Endothelial cell (in vitro differentiated cells): ENCODE results near the gene PLA2G4D. TPM values are rescaled to one million over a fixed set of nuclear protein-coding genes. Genes with fewer than 3 reads are reported as not detected.

Experiments
- DNase-seq: peaks from one replicate; pipeline ENCODE4 v3.0.0; 2021; ENCODE audit warnings: low spot score
- H3K27ac Mint-ChIP-seq: one replicate; pipeline ENCODE4 v1.8.0; 2021; ENCODE audit warnings: mixed read lengths, inconsistent platforms; ENCODE audit not compliant: unreplicated experiment
- H3K27me3 Mint-ChIP-seq: one replicate; pipeline ENCODE4 v1.8.0; 2021; ENCODE audit warnings: mild to moderate bottlenecking, moderate library complexity, mixed read lengths, inconsistent platforms; ENCODE audit not compliant: unreplicated experiment
- H3K36me3 Mint-ChIP-seq: one replicate; pipeline ENCODE4 v1.8.0; 2021; ENCODE audit warnings: mild to moderate bottlenecking, low read depth, mixed read lengths, inconsistent platforms; ENCODE audit not compliant: unreplicated experiment
- H3K4me1 Mint-ChIP-seq: one replicate; pipeline ENCODE4 v1.8.0; 2021; ENCODE audit warnings: mild to moderate bottlenecking, mixed read lengths, inconsistent platforms; ENCODE audit not compliant: unreplicated experiment
- H3K4me3 Mint-ChIP-seq: one replicate; pipeline ENCODE4 v1.8.0; 2021; ENCODE audit warnings: mild to moderate bottlenecking, mixed read lengths, inconsistent platforms; ENCODE audit not compliant: unreplicated experiment
- H3K9me3 Mint-ChIP-seq: one replicate; pipeline ENCODE4 v1.8.0; 2021; ENCODE audit warnings: mixed read lengths, inconsistent platforms; ENCODE audit not compliant: unreplicated experiment
- total RNA-seq: library from RNA; stranded (reverse); fragmentation: NEBNext Ultra II Directional; extraction: Animal tissue kit (Norgen Biotek cat#: 25700); gene quantifications from one replicate; pipeline ENCODE4 v1.2.1, GENCODE V29; 2021; ENCODE audit not compliant: unreplicated experiment
- TF ChIP-seq, protein P1 (sequence below): fragments of 200-600 bp; sonication (generic); IDR thresholded peaks from one replicate; pipeline ENCODE4 v1.5.0; 2021; ENCODE audit warnings: antibody characterized with exemption; ENCODE audit not compliant: unreplicated experiment

Gene PLA2G4D
- total RNA-seq, 1 donor from 2014 or later = not detected

DNA sequence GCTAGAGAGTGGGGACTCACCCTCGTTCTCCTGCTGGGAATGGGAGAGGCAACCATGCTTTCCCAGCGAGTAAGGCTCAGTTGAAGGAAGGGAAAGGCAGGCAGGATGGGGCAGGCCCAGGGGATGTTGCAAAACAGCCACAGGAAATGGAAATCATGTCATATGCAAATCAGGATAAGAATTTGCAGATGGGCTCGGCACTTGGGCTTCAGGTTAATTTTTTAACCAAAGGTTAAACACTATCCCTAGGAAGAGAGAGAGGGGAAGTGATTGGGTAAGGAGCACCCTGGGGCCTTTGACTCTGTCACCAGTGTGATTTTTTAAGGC lies 59.0 kb downstream of the PLA2G4D start:
- no peaks in the 10 kb centered on the region for H3K9me3 Mint-ChIP-seq
- no peak for DNase-seq

DNA sequence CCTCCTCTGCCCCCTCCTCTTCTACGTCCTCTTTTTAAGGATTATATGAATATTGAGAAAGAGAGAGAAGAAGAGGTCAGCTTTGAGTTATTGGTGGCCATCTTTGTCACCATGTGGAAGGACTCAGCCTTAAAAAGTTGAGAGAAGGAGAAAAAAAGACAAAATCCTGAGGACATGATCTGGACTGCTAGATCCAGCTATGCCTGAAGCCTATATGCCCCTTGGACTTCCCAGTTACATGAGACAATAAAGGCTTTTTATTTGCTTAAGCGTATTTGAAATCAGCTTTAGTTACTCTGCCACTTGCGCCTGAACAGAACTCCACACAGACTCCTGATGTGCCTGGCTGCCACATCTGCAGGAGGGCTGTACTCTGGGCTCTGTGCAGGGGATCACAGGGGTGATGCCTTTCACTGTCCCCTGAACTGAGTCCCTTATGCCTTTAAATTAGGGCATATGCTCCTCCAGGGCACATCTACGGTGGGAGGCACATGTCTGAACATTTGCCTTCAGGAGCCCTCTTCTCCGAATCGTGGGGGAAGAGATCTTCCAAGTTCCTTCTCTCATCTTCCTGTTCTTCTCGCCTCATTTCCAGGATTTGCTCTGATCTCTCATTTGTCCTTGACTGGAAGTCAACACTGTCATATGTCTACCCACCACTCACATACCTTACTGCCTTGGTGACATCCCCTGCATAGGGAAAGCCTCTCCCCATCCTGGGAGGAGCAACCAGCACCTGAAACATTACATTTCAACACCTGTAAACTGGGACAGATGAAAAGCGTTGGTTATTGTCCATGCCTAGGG lies 59.5 kb downstream of the PLA2G4D start:
- H3K4me3 Mint-ChIP-seq = no peak overlapping the region
- DNase-seq = no peak
- TF ChIP-seq, protein P1, sequence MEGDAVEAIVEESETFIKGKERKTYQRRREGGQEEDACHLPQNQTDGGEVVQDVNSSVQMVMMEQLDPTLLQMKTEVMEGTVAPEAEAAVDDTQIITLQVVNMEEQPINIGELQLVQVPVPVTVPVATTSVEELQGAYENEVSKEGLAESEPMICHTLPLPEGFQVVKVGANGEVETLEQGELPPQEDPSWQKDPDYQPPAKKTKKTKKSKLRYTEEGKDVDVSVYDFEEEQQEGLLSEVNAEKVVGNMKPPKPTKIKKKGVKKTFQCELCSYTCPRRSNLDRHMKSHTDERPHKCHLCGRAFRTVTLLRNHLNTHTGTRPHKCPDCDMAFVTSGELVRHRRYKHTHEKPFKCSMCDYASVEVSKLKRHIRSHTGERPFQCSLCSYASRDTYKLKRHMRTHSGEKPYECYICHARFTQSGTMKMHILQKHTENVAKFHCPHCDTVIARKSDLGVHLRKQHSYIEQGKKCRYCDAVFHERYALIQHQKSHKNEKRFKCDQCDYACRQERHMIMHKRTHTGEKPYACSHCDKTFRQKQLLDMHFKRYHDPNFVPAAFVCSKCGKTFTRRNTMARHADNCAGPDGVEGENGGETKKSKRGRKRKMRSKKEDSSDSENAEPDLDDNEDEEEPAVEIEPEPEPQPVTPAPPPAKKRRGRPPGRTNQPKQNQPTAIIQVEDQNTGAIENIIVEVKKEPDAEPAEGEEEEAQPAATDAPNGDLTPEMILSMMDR = no peak
- no peak overlapping the region for H3K27ac Mint-ChIP-seq
- H3K4me1 Mint-ChIP-seq = peaks cover 7% of the 10 kb centered on the region
- H3K36me3 Mint-ChIP-seq = no peaks in the 10 kb centered on the region
- no peaks in the 10 kb centered on the region for H3K9me3 Mint-ChIP-seq
- H3K27me3 Mint-ChIP-seq = peaks cover 3% of the 10 kb centered on the region

More for the DNA sequence above, 59.0 kb downstream of the PLA2G4D start:
- TF ChIP-seq, protein P1 = no peak
- H3K27ac Mint-ChIP-seq = no peak overlapping the region
- H3K4me1 Mint-ChIP-seq = peaks cover 7% of the 10 kb centered on the region
- no peak overlapping the region for H3K4me3 Mint-ChIP-seq
- peaks cover 3% of the 10 kb centered on the region for H3K27me3 Mint-ChIP-seq
- H3K36me3 Mint-ChIP-seq = no peaks in the 10 kb centered on the region

DNA sequence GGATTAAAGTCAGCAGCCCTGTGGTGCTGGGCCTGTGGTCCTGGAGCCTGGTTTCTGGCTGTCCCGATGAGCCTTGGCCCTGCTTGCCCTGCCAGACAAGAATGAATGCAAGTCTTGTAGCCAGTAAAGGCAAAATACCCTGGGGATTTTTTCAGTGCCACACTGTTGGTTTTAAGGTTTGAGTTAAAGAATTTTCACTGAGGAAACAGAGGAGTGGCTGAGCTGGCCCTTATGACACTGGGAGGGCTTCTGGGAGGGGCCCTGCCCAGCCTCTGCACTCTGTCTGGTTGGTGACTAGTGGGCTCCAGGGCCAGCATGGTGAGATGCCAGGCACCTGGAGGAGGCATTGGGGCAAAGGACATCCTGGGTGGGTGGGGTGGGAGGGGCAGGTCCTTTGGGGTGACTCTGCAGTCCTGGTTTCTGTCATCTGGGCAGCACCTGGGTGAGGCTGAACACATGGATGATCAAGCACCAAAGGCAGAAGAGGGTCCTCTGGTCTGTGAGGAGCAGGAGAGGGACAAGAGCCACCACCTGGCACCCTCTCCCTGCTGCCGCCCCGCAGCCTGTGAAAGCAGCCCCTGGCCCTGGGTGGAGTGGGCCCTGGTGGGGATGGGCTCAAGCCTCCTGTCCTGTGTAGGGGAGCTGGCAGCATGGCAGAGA lies 61.0 kb downstream of the PLA2G4D start:
- Mint-ChIP-seq H3K4me1 (peaks cover 7% of the 10 kb centered on the region), H3K27me3 (peaks cover 3% of the 10 kb centered on the region), H3K9me3 (no peaks in the 10 kb centered on the region), H3K4me3 (no peak overlapping the region), H3K27ac (no peak overlapping the region), H3K36me3 (no peaks in the 10 kb centered on the region)
- TF ChIP-seq, protein P1 = no peak
- no peak for DNase-seq

DNA sequence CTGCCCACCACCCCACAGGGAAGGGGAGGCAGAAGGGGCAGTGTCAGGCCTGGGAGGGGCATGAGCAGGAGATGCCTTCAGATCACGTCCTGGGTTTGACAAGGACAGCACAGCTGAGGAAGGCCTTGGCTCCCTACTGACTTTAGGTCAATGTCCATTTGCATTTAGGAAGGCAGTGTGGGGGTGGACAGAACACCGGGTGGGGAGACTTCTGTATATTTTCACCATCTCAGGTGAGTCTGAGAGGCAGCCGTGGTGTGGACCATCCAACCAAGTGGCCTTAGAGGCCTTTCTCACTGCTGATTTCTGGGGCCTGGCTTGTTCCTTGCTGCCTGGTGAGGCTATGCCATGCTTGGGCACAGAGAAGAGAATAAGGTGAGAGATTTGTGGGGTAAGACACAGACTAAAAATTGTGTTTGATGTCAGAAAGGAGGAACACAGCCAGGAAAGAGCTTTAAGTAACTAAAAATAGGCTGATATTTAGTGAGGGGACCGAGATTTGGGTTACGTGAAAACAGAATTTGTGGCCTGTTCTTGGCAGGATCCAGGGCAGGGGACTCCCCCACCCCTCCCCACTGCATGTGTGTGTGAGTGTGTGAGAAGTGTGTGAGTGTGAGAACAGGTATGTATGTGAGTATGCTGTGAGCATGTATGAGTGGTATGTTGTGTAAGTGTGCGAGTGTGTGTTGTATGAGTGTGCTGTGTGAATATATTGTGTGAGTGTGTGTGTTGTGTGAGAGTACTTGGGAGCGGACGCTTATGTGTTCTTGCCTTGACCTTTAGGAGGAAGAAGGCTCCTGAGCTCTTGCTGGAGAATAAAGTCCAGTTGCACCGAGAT lies 61.8 kb downstream of the PLA2G4D start:
- DNase-seq = no peak
- Mint-ChIP-seq H3K9me3 (no peaks in the 10 kb centered on the region), H3K27me3 (peaks cover 3% of the 10 kb centered on the region), H3K36me3 (no peaks in the 10 kb centered on the region), H3K27ac (no peak overlapping the region), H3K4me3 (no peak overlapping the region), H3K4me1 (peaks cover 7% of the 10 kb centered on the region)
- TF ChIP-seq, protein P1 = no peak
